Colonic mucosa (tissue), 4 donors: Measurements from ENCODE around the gene ALDH1B1. TPM values are rescaled to one million over a fixed set of nuclear protein-coding genes. Genes with fewer than 3 reads are reported as not detected.
A peak's percentile ranks its signal among the peaks of the same experiment; 100 is the strongest.

ENCODE experiments used
- DNase-seq: peaks from one replicate; pipeline ENCODE4 v3.0.0-alpha.2; 2020
- H3K27ac ChIP-seq: fragments of 200-600 bp; one replicate; pipeline ENCODE4 v1.8.0; 2021
- H3K27me3 ChIP-seq: fragments of 200-600 bp; one replicate; pipeline ENCODE4 v1.8.0; 2021
- H3K36me3 ChIP-seq: fragments of 200-600 bp; one replicate; pipeline ENCODE4 v1.8.0; 2021
- H3K4me1 ChIP-seq: fragments of 200-600 bp; one replicate; pipeline ENCODE4 v1.8.0; 2021; ENCODE audit warnings: mild to moderate bottlenecking
- H3K4me3 ChIP-seq: fragments of 200-600 bp; one replicate; pipeline ENCODE4 v1.8.0; 2021
- H3K9ac ChIP-seq, 2 donors: one replicate each; pipeline ENCODE4 v1.7.0; 2013; ENCODE audit warnings: control low read depth in 2 of 2, low read depth in 2 of 2, low read length in 2 of 2
- H3K9me3 ChIP-seq: fragments of 200-600 bp; one replicate; pipeline ENCODE4 v1.8.0; 2021
- CTCF ChIP-seq: fragments of 200-600 bp; IDR thresholded peaks from one replicate; pipeline ENCODE4 v1.8.0; 2022; ENCODE audit warnings: antibody characterized with exemption, mild to moderate bottlenecking
- intact Hi-C: fragments of 100-400 bp; cut with DNase I; formaldehyde crosslinking; loops from one replicate; pipeline ENCODE4 v1.14.1; 2022
- total RNA-seq, 2 donors: library from RNA; stranded (reverse); fragmentation: NEBNext Ultra II Directional in 1 of 2; extraction: Animal tissue kit (Norgen Biotek cat#: 25700) in 1 of 2; gene quantifications; one replicate each; pipeline ENCODE4 v1.2.1, GENCODE V29; 2021
- donor health status: healthy.
- donor health status: DM: no; HTN: no; CAD: no.
- donor health status: DM: no; HTN: no; CAD: no.

Gene ALDH1B1
- total RNA-seq, 2 donors from 2014 or later: 58.7 to 89.9 TPM

DNA sequence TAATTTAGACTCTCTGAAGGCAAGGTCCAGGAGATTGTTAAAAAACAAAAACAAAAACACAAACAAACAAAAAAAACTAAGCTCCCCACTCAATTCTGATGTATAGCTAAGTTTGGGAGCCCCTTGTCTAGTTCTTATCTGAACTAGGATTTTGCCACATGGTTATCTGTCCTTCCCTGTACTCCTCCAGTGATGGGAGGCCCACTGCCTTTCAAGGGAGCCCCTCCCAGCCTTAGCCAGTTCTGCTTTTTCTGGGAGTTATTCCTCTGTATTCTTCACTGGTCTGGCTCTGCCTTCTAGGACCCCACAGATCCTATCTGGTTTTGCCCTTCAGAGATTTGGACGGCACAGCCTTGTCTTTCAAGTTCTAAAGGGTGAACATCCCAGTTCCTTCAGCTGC lies 2.1 kb upstream of the ALDH1B1 start:
- H3K36me3 ChIP-seq: no peaks in the 10 kb centered on the region
- no peaks in the 10 kb centered on the region for H3K27me3 ChIP-seq
- intact Hi-C loops: no loop called here
- no peaks in the 10 kb centered on the region for H3K9me3 ChIP-seq
- no peak for DNase-seq
- peak overlapping the region; percentile 32 for H3K27ac ChIP-seq
- no peak overlapping the region for H3K9ac ChIP-seq
- H3K4me1 ChIP-seq: no peaks in the 10 kb centered on the region
- H3K4me3 ChIP-seq: no peak overlapping the region
- TF ChIP-seq CTCF: no peak

GRCh38 chr9:38390851-38391250 lies 1.7 kb upstream of the ALDH1B1 start:
- DNase-seq: no peak
- intact Hi-C loops: no loop called here
- H3K9ac ChIP-seq: no peak overlapping the region
- no peaks in the 10 kb centered on the region for H3K9me3 ChIP-seq
- H3K4me3 ChIP-seq: no peak overlapping the region
- no peaks in the 10 kb centered on the region for H3K27me3 ChIP-seq
- H3K27ac ChIP-seq: peak overlapping the region; percentile 32
- H3K36me3 ChIP-seq: no peaks in the 10 kb centered on the region
- no peaks in the 10 kb centered on the region for H3K4me1 ChIP-seq
- TF ChIP-seq CTCF: no peak

- intact Hi-C loops: no loop called here
- Histone ChIP-seq H3K4me3 (peak overlapping the region; percentile 85), H3K9ac (no peak overlapping the region), H3K4me1 (no peaks in the 10 kb centered on the region), H3K9me3 (no peaks in the 10 kb centered on the region), H3K27ac (no peak overlapping the region), H3K27me3 (no peaks in the 10 kb centered on the region), H3K36me3 (no peaks in the 10 kb centered on the region)
- DNase-seq: no peak
- TF ChIP-seq CTCF: no peak
Measured at GRCh38 chr9:38391278-38392118, 1.0 kb upstream of the ALDH1B1 start.

DNA sequence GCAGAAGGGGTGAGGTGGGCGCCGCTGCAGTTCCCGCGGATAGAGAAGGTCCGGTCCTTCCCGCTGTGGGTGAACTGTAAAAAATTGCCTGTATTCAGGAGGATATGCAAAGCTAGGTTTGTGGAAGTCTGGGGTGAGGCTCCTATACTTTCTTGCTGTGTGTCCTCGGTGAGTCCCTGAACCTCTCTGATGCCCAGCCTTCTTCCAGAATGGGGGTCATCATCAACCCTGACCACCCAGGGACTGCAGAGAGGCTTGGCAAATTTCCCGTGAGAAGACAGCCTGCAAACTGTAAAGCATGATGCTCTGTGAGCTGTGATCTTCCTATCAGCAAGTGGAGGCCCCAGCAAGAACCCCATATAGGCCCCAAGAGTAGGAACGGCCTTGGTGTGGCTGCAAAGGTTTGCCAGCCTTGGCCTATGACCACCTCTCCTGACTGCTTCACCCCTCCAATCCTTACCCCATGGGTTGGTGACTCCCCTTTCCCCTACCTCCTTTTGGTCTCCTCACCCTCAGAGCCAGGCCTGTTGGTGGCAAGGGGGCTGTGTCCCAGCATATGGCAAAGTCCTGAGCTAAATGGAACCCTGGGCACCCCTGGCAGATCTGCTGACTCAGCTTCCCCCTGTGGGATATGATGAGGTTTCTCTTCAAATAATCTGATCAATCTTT lies 760 bp downstream of the ALDH1B1 start:
- intact Hi-C loops: no loop called here
- DNase-seq: no peak
- no peaks in the 10 kb centered on the region for H3K9me3 ChIP-seq
- TF ChIP-seq CTCF: no peak
- no peaks in the 10 kb centered on the region for H3K36me3 ChIP-seq
- no peaks in the 10 kb centered on the region for H3K27me3 ChIP-seq
- H3K4me3 ChIP-seq: peak overlapping the region; percentile 85
- H3K27ac ChIP-seq: peak overlapping the region; percentile 70
- H3K4me1 ChIP-seq: no peaks in the 10 kb centered on the region
- H3K9ac ChIP-seq: peak overlapping the region; percentile 82 to 96

GRCh38 chr9:38394416-38394815 lies 1.9 kb downstream of the ALDH1B1 start:
- Histone ChIP-seq H3K27me3 (no peaks in the 10 kb centered on the region), H3K27ac (no peak overlapping the region), H3K4me1 (no peaks in the 10 kb centered on the region), H3K4me3 (no peak overlapping the region), H3K9me3 (no peaks in the 10 kb centered on the region), H3K36me3 (no peaks in the 10 kb centered on the region), H3K9ac (peak overlapping the region in 1 of 2 donors; percentile 96)
- intact Hi-C loops: no loop called here
- DNase-seq: peak; percentile 74
- no peak for TF ChIP-seq CTCF
